WTC11 (cell line): ENCODE data around the gene MROH9. TPM values are rescaled to one million over a fixed set of nuclear protein-coding genes. Genes with fewer than 3 reads are reported as not detected.

Source experiments
- ATAC-seq: fragments of 200-7000 bp; cut with Tn5 transposase; 2 replicates; pipeline ENCODE4 v1.10.0; 2021; ENCODE audit warnings: mild to moderate bottlenecking, moderate library complexity
- CTCF ChIA-PET: fragments of 300-600 bp; sonication (Branson Sonifier 250); formaldehyde crosslinking; loops from one replicate; lab custom pipeline; 2021; ENCODE audit warnings: antibody characterized with exemption; lab: Charles Lee
- POLR2A ChIA-PET: fragments of 350-600 bp; sonication (Branson Sonifier 250); formaldehyde crosslinking; loops from one replicate; lab custom pipeline; 2021; ENCODE audit warnings: antibody characterized with exemption; lab: Charles Lee
- DNase-seq: peaks from one replicate; pipeline ENCODE4 v3.0.0; 2021; ENCODE audit warnings: low spot score
- H3K27ac Mint-ChIP-seq: 2 replicates; pipeline ENCODE4 v1.8.0; 2021; ENCODE audit warnings: mixed read lengths
- H3K27me3 Mint-ChIP-seq: 2 replicates; pipeline ENCODE4 v1.8.0; 2021; ENCODE audit warnings: low read depth, mild to moderate bottlenecking, moderate library complexity, mixed read lengths
- H3K36me3 Mint-ChIP-seq: 2 replicates; pipeline ENCODE4 v1.8.0; 2021; ENCODE audit warnings: mixed read lengths
- H3K4me1 Mint-ChIP-seq: 2 replicates; pipeline ENCODE4 v1.8.0; 2022; ENCODE audit warnings: mixed read lengths
- H3K4me3 Mint-ChIP-seq: 2 replicates; pipeline ENCODE4 v1.8.0; 2021; ENCODE audit warnings: mild to moderate bottlenecking, moderate library complexity, mixed read lengths
- H3K9me3 Mint-ChIP-seq: 2 replicates; pipeline ENCODE4 v1.8.0; 2021; ENCODE audit warnings: mixed read lengths
- CREB1 ChIP-seq: sonication (generic); formaldehyde crosslinking; IDR thresholded peaks from 2 replicates; pipeline ENCODE4 v1.8.0; 2023; ENCODE audit warnings: mild to moderate bottlenecking, missing genetic modification reagents
- CREM ChIP-seq: sonication (generic); formaldehyde crosslinking; IDR thresholded peaks from 2 replicates; pipeline ENCODE4 v1.8.1; 2022; ENCODE audit warnings: mild to moderate bottlenecking, missing genetic modification reagents, moderate library complexity
- ESRRA ChIP-seq: sonication (generic); formaldehyde crosslinking; IDR thresholded peaks from 2 replicates; pipeline ENCODE4 v1.8.1; 2022; ENCODE audit warnings: mild to moderate bottlenecking, missing genetic modification reagents, borderline replicate concordance
- ETV6 ChIP-seq: sonication (generic); formaldehyde crosslinking; IDR thresholded peaks from 2 replicates; pipeline ENCODE4 v1.8.1; 2022; ENCODE audit warnings: mild to moderate bottlenecking, missing genetic modification reagents
- FOXK1 ChIP-seq: sonication (generic); formaldehyde crosslinking; IDR thresholded peaks from 2 replicates; pipeline ENCODE4 v1.8.0; 2022; ENCODE audit warnings: mild to moderate bottlenecking, moderate library complexity, missing genetic modification reagents
- GABPB1 ChIP-seq: sonication (generic); formaldehyde crosslinking; IDR thresholded peaks from 2 replicates; pipeline ENCODE4 v1.8.1; 2023; ENCODE audit warnings: mild to moderate bottlenecking, missing genetic modification reagents
- GRHL2 ChIP-seq: fragments of 250-450 bp; sonication (Bioruptor Pico); IDR thresholded peaks from 2 replicates; pipeline ENCODE4 v1.8.0; 2022; ENCODE audit warnings: mild to moderate bottlenecking, moderate library complexity; ENCODE audit not compliant: insufficient replicate concordance, severe bottlenecking
- HMGXB4 ChIP-seq: sonication (generic); formaldehyde crosslinking; IDR thresholded peaks from 2 replicates; pipeline ENCODE4 v1.8.1; 2023; ENCODE audit warnings: mild to moderate bottlenecking, moderate library complexity, missing genetic modification reagents
- NR3C1 ChIP-seq: sonication (generic); formaldehyde crosslinking; conservative IDR thresholded peaks from 2 replicates; pipeline ENCODE4 v1.8.1; 2023; ENCODE audit warnings: low read depth, mild to moderate bottlenecking, missing genetic modification reagents
- OVOL2 ChIP-seq: fragments of 250-450 bp; sonication (Bioruptor Pico); IDR thresholded peaks from 2 replicates; pipeline ENCODE4 v1.9.0; 2021; ENCODE audit warnings: mild to moderate bottlenecking, borderline replicate concordance
- SMAD3 ChIP-seq: sonication (generic); formaldehyde crosslinking; IDR thresholded peaks from 2 replicates; pipeline ENCODE4 v1.8.0; 2022; ENCODE audit warnings: missing genetic modification reagents, mild to moderate bottlenecking, borderline replicate concordance
- SOX15 ChIP-seq: fragments of 250-450 bp; sonication (Bioruptor Pico); IDR thresholded peaks from 2 replicates; pipeline ENCODE4 v1.9.0; 2021; ENCODE audit warnings: mild to moderate bottlenecking
- TCF7 ChIP-seq: sonication (generic); formaldehyde crosslinking; IDR thresholded peaks from 2 replicates; pipeline ENCODE4 v1.8.0; 2022; ENCODE audit warnings: mild to moderate bottlenecking, low read depth, missing genetic modification reagents, moderate library complexity
- USF1 ChIP-seq: sonication (generic); formaldehyde crosslinking; IDR thresholded peaks from 2 replicates; pipeline ENCODE4 v1.8.0; 2022; ENCODE audit warnings: mild to moderate bottlenecking, missing genetic modification reagents
- ZNF121 ChIP-seq: sonication (generic); formaldehyde crosslinking; IDR thresholded peaks from 2 replicates; pipeline ENCODE4 v1.8.0; 2023; ENCODE audit warnings: missing genetic modification reagents
- ZNF219 ChIP-seq: sonication (generic); formaldehyde crosslinking; IDR thresholded peaks from 2 replicates; pipeline ENCODE4 v1.8.0; 2023; ENCODE audit warnings: missing genetic modification reagents, mild to moderate bottlenecking, borderline replicate concordance
- ZNF423 ChIP-seq: fragments of 250-450 bp; sonication (Bioruptor Pico); IDR thresholded peaks from 2 replicates; pipeline ENCODE4 v2.1.2; 2022; ENCODE audit warnings: mild to moderate bottlenecking, moderate library complexity
- total RNA-seq: library from RNA; stranded (reverse); gene quantifications from 3 replicates; pipeline ENCODE4 v1.2.3, GENCODE V29; 2021
- TF ChIP-seq, protein P1 (sequence below): fragments of 250-450 bp; sonication (Bioruptor Pico); IDR thresholded peaks from 2 replicates; pipeline ENCODE4 v1.9.0; 2021; ENCODE audit warnings: mild to moderate bottlenecking
- TF ChIP-seq, protein P2 (sequence below): fragments of 250-450 bp; sonication (Bioruptor Pico); IDR thresholded peaks from 2 replicates; pipeline ENCODE4 v1.8.0; 2021; ENCODE audit warnings: mild to moderate bottlenecking
- TF ChIP-seq, protein P3 (sequence below): sonication (generic); formaldehyde crosslinking; IDR thresholded peaks from 2 replicates; pipeline ENCODE4 v1.8.1; 2022; ENCODE audit warnings: low read depth, missing genetic modification reagents, borderline replicate concordance
- TF ChIP-seq, protein P4 (sequence below): sonication (generic); formaldehyde crosslinking; conservative IDR thresholded peaks from 2 replicates; pipeline ENCODE4 v1.8.1; 2023; ENCODE audit warnings: mild to moderate bottlenecking, low read depth, missing genetic modification reagents, moderate library complexity
- TF ChIP-seq, protein P5 (sequence below): sonication (generic); formaldehyde crosslinking; IDR thresholded peaks from 2 replicates; pipeline ENCODE4 v1.8.1; 2023; ENCODE audit warnings: mild to moderate bottlenecking, missing genetic modification reagents

Gene MROH9
- total RNA-seq, 1 experiment from 2014 or later = not detected

GRCh38 chr1:171061425-171062143, 126.2 kb downstream of the MROH9 start (continued):
- no peak for TF ChIP-seq USF1
- no peak for TF ChIP-seq GRHL2 (CRISPR knock-in tag)
- TF ChIP-seq, protein P1, sequence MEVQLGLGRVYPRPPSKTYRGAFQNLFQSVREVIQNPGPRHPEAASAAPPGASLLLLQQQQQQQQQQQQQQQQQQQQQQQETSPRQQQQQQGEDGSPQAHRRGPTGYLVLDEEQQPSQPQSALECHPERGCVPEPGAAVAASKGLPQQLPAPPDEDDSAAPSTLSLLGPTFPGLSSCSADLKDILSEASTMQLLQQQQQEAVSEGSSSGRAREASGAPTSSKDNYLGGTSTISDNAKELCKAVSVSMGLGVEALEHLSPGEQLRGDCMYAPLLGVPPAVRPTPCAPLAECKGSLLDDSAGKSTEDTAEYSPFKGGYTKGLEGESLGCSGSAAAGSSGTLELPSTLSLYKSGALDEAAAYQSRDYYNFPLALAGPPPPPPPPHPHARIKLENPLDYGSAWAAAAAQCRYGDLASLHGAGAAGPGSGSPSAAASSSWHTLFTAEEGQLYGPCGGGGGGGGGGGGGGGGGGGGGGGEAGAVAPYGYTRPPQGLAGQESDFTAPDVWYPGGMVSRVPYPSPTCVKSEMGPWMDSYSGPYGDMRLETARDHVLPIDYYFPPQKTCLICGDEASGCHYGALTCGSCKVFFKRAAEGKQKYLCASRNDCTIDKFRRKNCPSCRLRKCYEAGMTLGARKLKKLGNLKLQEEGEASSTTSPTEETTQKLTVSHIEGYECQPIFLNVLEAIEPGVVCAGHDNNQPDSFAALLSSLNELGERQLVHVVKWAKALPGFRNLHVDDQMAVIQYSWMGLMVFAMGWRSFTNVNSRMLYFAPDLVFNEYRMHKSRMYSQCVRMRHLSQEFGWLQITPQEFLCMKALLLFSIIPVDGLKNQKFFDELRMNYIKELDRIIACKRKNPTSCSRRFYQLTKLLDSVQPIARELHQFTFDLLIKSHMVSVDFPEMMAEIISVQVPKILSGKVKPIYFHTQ (CRISPR knock-in tag) = no peak
- TF ChIP-seq SMAD3 = no peak

DNA sequence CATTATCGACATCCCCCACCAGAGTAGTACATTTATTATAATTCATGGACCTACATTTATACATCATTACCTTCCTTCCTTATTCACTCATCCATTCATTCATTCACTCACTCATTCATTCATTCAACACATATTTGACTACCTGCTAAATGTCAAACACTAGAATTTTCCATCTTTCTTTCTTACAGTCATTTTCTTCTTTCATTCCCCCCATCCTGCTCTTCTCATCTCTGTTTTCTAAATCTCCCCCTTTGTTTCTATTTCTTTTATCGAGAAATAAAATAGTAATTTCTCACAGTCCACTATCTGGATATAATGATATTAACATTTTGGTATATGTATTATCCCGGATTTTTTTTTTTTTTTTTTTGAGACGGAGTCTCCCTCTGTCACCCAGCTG, 127.6 kb downstream of the MROH9 start:
- no peaks in the 10 kb centered on the region for H3K4me1 Mint-ChIP-seq
- DNase-seq (no peak), ATAC-seq (no peak)
- H3K4me3 Mint-ChIP-seq = no peak overlapping the region
- TF ChIP-seq HMGXB4 (no peak), ZNF423 (CRISPR knock-in tag) (no peak), NR3C1 (CRISPR knock-in tag) (no peak), ZNF219 (CRISPR knock-in tag) (no peak), CREM (CRISPR knock-in tag) (no peak), OVOL2 (no peak), GABPB1 (CRISPR knock-in tag) (no peak)
- TF ChIP-seq, protein P2, sequence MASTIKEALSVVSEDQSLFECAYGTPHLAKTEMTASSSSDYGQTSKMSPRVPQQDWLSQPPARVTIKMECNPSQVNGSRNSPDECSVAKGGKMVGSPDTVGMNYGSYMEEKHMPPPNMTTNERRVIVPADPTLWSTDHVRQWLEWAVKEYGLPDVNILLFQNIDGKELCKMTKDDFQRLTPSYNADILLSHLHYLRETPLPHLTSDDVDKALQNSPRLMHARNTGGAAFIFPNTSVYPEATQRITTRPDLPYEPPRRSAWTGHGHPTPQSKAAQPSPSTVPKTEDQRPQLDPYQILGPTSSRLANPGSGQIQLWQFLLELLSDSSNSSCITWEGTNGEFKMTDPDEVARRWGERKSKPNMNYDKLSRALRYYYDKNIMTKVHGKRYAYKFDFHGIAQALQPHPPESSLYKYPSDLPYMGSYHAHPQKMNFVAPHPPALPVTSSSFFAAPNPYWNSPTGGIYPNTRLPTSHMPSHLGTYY = no peak
- TF ChIP-seq, protein P3, sequence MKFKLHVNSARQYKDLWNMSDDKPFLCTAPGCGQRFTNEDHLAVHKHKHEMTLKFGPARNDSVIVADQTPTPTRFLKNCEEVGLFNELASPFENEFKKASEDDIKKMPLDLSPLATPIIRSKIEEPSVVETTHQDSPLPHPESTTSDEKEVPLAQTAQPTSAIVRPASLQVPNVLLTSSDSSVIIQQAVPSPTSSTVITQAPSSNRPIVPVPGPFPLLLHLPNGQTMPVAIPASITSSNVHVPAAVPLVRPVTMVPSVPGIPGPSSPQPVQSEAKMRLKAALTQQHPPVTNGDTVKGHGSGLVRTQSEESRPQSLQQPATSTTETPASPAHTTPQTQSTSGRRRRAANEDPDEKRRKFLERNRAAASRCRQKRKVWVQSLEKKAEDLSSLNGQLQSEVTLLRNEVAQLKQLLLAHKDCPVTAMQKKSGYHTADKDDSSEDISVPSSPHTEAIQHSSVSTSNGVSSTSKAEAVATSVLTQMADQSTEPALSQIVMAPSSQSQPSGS (CRISPR knock-in tag) = no peak
- POLR2A ChIA-PET = no interaction called here
- no peak overlapping the region for H3K27ac Mint-ChIP-seq
- no peaks in the 10 kb centered on the region for H3K36me3 Mint-ChIP-seq
- no peaks in the 10 kb centered on the region for H3K27me3 Mint-ChIP-seq
- no peaks in the 10 kb centered on the region for H3K9me3 Mint-ChIP-seq
- CTCF ChIA-PET = no interaction called here

DNA sequence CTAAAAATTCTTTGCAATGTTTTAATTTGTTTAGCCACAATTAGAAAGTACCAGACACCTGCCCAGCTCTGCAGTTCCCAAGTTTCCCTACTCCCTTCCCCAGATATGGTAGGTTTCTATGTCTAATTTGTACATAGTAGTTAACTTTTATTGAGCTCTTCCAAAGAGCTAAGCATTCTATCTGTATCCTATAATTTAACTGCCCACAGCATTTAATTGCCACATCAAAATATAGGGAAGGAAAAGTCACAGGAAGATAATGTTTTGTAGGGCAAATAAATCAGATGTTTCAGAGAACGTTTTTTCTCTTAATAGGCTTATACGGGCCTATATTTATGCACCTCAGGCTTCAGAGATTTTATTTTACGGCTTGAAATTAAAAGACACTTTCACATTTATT, 139.7 kb downstream of the MROH9 start:
- Mint-ChIP-seq H3K27ac (no peak overlapping the region), H3K27me3 (no peaks in the 10 kb centered on the region), H3K9me3 (no peaks in the 10 kb centered on the region), H3K4me3 (no peak overlapping the region), H3K4me1 (no peaks in the 10 kb centered on the region), H3K36me3 (no peaks in the 10 kb centered on the region)
- DNase-seq = no peak
- ChIA-PET POLR2A (no interaction called here), CTCF (interaction anchor here (1.2 kb wide), 1 partner anchor 239 kb away, joined by 3 read pairs; the partner anchor contains the start of gene FMO4)
- ATAC-seq = no peak
- TF ChIP-seq, protein P4, sequence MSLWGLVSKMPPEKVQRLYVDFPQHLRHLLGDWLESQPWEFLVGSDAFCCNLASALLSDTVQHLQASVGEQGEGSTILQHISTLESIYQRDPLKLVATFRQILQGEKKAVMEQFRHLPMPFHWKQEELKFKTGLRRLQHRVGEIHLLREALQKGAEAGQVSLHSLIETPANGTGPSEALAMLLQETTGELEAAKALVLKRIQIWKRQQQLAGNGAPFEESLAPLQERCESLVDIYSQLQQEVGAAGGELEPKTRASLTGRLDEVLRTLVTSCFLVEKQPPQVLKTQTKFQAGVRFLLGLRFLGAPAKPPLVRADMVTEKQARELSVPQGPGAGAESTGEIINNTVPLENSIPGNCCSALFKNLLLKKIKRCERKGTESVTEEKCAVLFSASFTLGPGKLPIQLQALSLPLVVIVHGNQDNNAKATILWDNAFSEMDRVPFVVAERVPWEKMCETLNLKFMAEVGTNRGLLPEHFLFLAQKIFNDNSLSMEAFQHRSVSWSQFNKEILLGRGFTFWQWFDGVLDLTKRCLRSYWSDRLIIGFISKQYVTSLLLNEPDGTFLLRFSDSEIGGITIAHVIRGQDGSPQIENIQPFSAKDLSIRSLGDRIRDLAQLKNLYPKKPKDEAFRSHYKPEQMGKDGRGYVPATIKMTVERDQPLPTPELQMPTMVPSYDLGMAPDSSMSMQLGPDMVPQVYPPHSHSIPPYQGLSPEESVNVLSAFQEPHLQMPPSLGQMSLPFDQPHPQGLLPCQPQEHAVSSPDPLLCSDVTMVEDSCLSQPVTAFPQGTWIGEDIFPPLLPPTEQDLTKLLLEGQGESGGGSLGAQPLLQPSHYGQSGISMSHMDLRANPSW (CRISPR knock-in tag) = no peak
- TF ChIP-seq FOXK1 (CRISPR knock-in tag) (no peak), CREB1 (CRISPR knock-in tag) (no peak), ESRRA (CRISPR knock-in tag) (no peak), SOX15 (CRISPR knock-in tag) (no peak), ETV6 (no peak), ZNF121 (CRISPR knock-in tag) (no peak), TCF7 (CRISPR knock-in tag) (no peak)
- TF ChIP-seq, protein P5, sequence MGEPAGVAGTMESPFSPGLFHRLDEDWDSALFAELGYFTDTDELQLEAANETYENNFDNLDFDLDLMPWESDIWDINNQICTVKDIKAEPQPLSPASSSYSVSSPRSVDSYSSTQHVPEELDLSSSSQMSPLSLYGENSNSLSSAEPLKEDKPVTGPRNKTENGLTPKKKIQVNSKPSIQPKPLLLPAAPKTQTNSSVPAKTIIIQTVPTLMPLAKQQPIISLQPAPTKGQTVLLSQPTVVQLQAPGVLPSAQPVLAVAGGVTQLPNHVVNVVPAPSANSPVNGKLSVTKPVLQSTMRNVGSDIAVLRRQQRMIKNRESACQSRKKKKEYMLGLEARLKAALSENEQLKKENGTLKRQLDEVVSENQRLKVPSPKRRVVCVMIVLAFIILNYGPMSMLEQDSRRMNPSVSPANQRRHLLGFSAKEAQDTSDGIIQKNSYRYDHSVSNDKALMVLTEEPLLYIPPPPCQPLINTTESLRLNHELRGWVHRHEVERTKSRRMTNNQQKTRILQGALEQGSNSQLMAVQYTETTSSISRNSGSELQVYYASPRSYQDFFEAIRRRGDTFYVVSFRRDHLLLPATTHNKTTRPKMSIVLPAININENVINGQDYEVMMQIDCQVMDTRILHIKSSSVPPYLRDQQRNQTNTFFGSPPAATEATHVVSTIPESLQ (CRISPR knock-in tag) = no peak
